Activated CD4-positive, alpha-beta T cell treated with anti-CD3 and anti-CD28 coated beads, Interleukin-2, amount 10 ng/mL, durations not matched to agents 24 days and 14 days (primary cell): Measurements from ENCODE around the gene WDR4. TPM values are rescaled to one million over a fixed set of nuclear protein-coding genes. Genes with fewer than 3 reads are reported as not detected.
"Not testable (repeated sequence)": the region's sequence is repeated elsewhere in the genome, so short reads cannot be mapped to it uniquely, and the experiment has no call there.

Source experiments
- DNase-seq: peaks from one replicate; pipeline ENCODE4 v3.0.0; 2022
- H3K27ac Mint-ChIP-seq: one replicate; pipeline ENCODE4 v1.8.0; 2022; ENCODE audit warnings: mild to moderate bottlenecking, mixed read lengths
- H3K27me3 Mint-ChIP-seq: one replicate; pipeline ENCODE4 v1.8.0; 2022; ENCODE audit warnings: mixed read lengths
- H3K36me3 Mint-ChIP-seq: one replicate; pipeline ENCODE4 v1.8.0; 2022; ENCODE audit warnings: low read depth, mild to moderate bottlenecking, mixed read lengths
- H3K4me1 Mint-ChIP-seq: one replicate; pipeline ENCODE4 v1.8.0; 2021; ENCODE audit warnings: mixed read lengths
- H3K4me3 Mint-ChIP-seq: one replicate; pipeline ENCODE4 v1.8.0; 2022; ENCODE audit warnings: mild to moderate bottlenecking, moderate library complexity, mixed read lengths
- H3K9me3 Mint-ChIP-seq: one replicate; pipeline ENCODE4 v1.8.0; 2021; ENCODE audit warnings: mixed read lengths
- intact Hi-C: fragments of 100-400 bp; cut with micrococcal nuclease; formaldehyde crosslinking; loops from one replicate; pipeline ENCODE4 v1.15.1; 2023
- total RNA-seq: library from RNA; stranded (reverse); gene quantifications from 2 replicates; pipeline ENCODE4 v1.2.3, GENCODE V29; 2022

WDR4 gene, protein sequence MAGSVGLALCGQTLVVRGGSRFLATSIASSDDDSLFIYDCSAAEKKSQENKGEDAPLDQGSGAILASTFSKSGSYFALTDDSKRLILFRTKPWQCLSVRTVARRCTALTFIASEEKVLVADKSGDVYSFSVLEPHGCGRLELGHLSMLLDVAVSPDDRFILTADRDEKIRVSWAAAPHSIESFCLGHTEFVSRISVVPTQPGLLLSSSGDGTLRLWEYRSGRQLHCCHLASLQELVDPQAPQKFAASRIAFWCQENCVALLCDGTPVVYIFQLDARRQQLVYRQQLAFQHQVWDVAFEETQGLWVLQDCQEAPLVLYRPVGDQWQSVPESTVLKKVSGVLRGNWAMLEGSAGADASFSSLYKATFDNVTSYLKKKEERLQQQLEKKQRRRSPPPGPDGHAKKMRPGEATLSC
- total RNA-seq: 73.5 and 75.1 TPM in 2 replicates

DNA sequence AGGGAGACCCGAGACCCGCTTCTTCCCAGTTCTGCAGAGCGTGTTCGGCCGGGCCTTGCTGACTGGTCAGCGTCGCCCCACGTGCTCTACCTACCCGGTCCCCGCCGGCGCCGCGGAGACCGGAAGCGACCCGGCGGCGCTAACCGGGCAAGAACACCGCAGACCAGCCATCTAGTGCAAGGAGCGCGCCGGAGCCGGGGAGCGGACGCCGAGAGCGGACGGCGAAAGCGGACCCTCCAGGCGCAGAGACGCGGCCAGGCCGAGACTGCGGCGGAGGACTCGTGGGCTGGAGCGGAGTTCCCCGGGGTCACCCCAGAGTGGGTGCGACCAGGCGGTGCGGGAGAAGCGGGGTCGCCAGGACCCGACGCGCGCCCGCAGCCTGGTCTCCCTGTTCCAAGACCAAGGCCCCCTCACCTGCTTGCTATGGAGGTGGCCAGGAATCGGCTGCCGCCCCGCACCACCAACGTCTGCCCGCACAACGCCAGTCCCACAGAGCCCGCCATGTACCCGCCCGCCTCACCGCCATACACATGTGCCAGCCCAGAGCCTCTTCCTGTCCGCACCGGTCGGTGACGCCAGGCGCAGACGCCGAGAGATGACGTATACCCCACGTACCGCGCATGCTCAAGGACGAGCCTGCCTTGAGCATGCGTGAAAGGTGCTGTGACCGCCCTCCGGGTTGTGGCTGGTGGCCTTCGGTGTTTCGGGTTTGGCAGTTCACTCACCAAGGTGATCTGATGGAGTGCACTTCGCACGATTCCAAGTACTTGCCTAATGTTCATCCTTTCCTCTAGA, at the start of gene WDR4:
Gene WDR4 (minus strand): TSS at position 547 of the 795 bp plus-strand sequence. CDS start 44 bp downstream, at position 503.
- Mint-ChIP-seq H3K27me3 (peaks cover 2% of the 10 kb centered on the region), H3K9me3 (no peaks in the 10 kb centered on the region), H3K36me3 (peaks cover 37% of the 10 kb centered on the region), H3K4me1 (peaks cover 20% of the 10 kb centered on the region), H3K27ac (peak within 1 kb of the TSS; percentile 96), H3K4me3 (peak within 1 kb of the TSS; percentile 97)
- peak; percentile 100 for DNase-seq
- intact Hi-C loops: loop anchor here (1.0 kb wide), 2 partner anchors 14 to 95 kb away; partner anchors contain the start of genes NDUFV3 and PKNOX1

DNA sequence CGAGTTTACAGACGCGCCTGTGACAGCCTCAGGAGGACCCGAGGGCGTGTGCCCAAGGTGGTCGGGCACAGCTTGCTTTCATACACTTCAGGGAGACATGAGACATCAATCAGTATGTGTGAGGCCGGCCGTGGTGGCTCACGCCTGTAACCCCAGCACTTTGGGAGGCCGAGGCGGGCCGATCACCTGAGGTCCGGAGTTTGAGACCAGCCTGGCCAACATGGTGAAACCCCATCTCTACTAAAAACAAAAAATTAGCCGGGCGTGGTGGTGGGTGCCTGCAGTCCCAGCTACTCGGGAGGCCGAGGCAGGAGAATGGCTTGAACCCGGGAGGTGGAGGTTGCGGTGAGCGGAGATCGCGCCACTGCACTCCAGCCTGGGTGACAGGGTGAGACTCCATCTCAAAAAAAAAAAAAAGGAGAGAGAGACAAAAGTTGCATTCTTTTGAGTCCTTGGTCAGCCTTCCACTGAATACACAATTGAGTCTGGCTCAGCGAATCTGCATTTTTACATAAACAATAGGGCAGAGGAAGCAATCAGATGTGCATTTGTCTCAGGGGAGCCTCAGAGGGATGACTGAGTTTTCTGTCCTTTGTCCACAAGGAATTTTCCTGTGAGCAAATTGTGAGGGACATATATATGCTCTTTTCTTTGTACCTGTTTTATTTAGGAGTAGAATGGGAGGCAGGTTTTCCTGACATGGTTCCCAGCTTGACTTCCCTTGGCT, 48.3 kb upstream of the WDR4 start:
- H3K27ac Mint-ChIP-seq, H3K4me3 Mint-ChIP-seq, H3K9me3 Mint-ChIP-seq, H3K36me3 Mint-ChIP-seq, intact Hi-C loops, DNase-seq, H3K27me3 Mint-ChIP-seq: not testable (repeated sequence)
- peaks cover 22% of the 10 kb centered on the region for H3K4me1 Mint-ChIP-seq

DNA sequence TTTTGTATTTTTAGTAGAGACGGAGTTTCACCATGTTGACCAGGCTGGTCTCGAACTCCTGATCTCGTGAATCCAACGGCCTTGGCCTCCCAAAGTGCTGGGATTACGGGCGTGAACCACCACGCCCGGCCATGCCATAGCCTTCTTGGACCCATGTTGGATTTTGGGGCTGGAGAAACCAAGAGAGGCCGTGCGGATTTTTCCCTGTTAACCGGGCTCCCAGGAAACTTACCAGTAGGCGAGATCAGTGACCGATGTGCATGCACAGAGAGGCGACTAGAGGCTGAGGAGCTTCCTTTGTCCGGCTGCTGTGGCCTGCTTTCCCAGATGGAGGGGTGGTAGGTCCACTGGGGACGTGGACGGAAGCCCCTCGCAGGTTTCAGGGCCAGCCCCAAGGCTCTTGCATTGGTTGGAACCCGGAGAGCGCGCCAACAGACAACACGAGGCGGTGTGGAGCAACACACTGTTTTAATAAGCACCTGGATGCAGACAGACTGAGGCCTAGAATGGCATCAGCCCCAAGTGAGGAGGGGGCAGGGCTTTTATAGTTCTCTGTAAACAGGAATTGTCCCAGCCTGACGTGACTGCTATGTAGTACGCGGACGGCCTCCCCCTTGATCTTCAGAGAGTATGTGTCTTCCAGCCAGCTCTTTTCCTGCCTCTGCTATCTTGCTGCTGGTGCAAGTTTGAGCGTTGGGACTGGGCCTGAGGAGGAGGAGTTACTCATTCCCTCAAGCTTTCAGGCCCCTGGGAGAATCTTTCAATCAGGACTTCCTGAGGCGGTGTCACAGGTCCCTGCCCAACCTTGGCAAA, 46.0 kb upstream of the WDR4 start, which contains the start of gene ERVH48-1:
Gene ERVH48-1 (minus strand): TSS at position 517 of the 813 bp plus-strand sequence. CDS start 6,624 bp downstream, outside the sequence.
- no peaks in the 10 kb centered on the region for H3K36me3 Mint-ChIP-seq
- H3K9me3 Mint-ChIP-seq: no peaks in the 10 kb centered on the region
- peak within 1 kb of the TSS; percentile 75 for H3K4me3 Mint-ChIP-seq
- H3K4me1 Mint-ChIP-seq: peaks cover 22% of the 10 kb centered on the region
- peak within 1 kb of the TSS; percentile 87 for H3K27ac Mint-ChIP-seq
- intact Hi-C loops: no loop called here
- DNase-seq: peak; percentile 71
- H3K27me3 Mint-ChIP-seq: no peaks in the 10 kb centered on the region

DNA sequence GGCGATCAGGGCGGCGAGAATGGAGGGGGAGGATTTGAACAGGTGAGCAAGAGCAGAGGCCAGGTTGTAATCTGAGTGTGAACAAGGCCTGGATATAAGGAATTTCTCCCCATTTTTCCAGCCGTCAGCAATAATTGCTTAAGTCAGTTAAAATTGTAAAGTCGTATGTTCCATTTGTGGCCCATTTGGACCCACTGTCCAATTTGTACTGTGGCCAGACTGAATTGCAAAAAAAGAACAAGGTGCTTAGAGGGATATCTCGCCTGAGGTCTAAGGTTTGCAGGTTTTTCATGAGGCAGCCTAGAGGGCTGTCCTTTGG, 45.1 kb upstream of the WDR4 start:
- no peaks in the 10 kb centered on the region for H3K36me3 Mint-ChIP-seq
- H3K4me1 Mint-ChIP-seq: peaks cover 22% of the 10 kb centered on the region
- H3K4me3 Mint-ChIP-seq: peak overlapping the region; percentile 75
- H3K27ac Mint-ChIP-seq: peak overlapping the region; percentile 87
- intact Hi-C loops: loop anchor here (1.0 kb wide), 1 partner anchor 722 kb away; no protein-coding TSS in a partner anchor
- DNase-seq: no peak
- H3K9me3 Mint-ChIP-seq: no peaks in the 10 kb centered on the region
- H3K27me3 Mint-ChIP-seq: no peaks in the 10 kb centered on the region

DNA sequence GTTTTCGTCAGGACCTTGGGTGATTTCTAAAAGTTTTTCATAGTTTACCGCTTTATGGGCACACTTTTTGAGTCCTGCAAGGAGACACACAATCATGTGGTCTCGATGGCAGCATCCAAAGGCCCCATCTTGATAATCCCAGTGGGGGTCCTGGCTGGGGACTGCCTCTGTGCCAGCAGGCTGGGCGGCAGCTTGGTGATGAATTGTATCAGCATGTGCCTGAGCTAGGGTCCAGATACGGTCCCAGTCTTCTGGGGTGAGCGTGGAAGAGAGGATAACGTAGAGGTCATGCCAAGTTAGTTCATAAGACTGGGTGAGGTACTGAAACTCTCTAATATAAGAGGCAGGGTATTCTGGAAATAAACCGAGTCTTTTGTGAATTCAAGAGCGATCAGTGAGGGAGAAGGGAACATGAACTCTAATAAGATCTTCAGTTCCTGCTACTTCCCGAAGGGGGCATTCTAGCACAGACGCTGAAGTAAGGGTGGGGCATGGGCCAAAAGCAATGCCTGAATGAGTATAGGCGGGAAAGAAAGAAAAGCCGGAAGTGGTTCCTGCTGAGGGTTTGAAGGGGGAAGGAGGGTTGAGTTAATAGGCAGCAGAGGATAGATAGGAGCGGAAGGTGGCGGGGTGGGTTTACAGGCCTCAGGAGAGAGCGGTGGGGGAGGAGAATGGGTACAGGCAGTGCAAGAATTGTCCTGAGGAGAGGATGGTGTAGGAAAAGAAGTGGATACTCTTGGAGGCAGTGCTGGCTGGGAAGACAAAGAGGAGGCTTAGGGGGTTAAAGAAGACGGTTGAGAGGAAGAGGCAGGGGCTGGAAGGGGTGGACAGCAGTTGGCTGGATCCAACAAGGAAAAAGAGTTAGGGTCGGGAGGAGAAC, 44.5 kb upstream of the WDR4 start:
- no peaks in the 10 kb centered on the region for H3K36me3 Mint-ChIP-seq
- peak overlapping the region; percentile 75 for H3K4me3 Mint-ChIP-seq
- H3K27ac Mint-ChIP-seq: peak overlapping the region; percentile 87
- peaks cover 22% of the 10 kb centered on the region for H3K4me1 Mint-ChIP-seq
- no peaks in the 10 kb centered on the region for H3K27me3 Mint-ChIP-seq
- H3K9me3 Mint-ChIP-seq: no peaks in the 10 kb centered on the region
- DNase-seq: peak; percentile 94
- intact Hi-C loops: loop anchor here (1.0 kb wide), 1 partner anchor 723 kb away; no protein-coding TSS in a partner anchor

DNA sequence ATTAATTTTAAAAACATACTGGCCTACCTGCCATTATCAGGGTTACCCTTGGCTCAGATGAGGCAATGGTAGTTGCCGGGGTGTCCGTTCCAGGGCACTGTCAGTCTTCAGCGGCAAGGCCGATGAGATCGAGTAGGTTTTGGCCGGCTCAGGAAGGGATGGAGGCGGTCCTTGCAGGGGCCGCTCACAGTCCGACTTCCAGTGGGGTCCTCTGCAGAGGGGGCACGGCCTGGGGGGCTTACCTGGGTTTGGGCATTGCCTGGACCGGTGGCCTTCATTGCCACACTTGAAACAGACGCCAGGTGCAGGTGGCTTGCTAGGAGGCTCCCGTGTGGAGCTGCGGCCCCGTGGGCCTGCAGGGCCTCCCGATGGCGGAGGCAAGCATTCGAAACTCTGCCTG, 43.6 kb upstream of the WDR4 start:
- Mint-ChIP-seq H3K27ac (no peak overlapping the region), H3K9me3 (no peaks in the 10 kb centered on the region), H3K36me3 (no peaks in the 10 kb centered on the region), H3K4me1 (peaks cover 22% of the 10 kb centered on the region), H3K4me3 (no peak overlapping the region), H3K27me3 (no peaks in the 10 kb centered on the region)
- intact Hi-C loops: no loop called here
- DNase-seq: no peak

DNA sequence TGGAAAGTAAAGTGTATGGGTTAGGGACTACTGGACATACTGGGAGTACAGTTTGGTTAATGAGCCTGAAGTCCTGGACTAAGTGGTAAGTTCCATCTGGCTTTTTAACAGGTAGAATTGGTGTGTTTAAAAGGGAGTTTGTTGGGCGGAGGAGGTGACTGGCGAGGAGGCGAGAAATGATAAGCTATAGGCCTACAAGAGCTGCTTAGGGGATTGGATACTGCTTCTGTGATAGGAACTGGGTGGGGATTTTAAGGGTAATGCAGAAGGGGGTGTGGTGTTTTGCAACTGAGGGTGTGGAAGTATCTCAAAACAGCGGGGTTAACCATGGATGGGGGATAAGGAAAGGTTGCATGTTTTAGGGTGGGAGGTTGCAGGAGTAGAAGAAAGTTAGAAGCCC, 42.6 kb upstream of the WDR4 start:
- intact Hi-C loops: no loop called here
- Mint-ChIP-seq H3K27me3 (no peaks in the 10 kb centered on the region), H3K36me3 (no peaks in the 10 kb centered on the region), H3K4me3 (no peak overlapping the region), H3K4me1 (peaks cover 22% of the 10 kb centered on the region), H3K27ac (no peak overlapping the region), H3K9me3 (no peaks in the 10 kb centered on the region)
- no peak for DNase-seq

DNA sequence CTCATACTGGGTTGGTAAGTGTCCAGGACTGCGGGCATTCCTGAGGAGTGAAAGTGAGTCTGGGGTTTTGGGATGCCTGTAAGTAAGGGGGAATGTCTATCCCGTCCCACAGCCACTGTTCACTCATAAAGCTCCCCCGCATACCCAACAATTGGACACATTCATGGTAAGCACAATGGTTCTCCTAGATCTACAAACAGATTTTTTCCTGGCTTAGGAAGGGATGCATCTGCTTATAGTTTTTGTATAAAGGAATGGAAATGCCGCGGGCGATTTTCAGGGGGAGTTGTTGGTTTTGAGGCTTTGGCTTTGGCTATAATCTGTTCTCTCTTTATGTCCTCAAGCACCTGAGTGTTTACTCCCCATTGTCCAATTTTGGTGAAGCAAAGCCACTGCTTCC, 39.0 kb upstream of the WDR4 start:
- peaks cover 2% of the 10 kb centered on the region for H3K4me1 Mint-ChIP-seq

DNA sequence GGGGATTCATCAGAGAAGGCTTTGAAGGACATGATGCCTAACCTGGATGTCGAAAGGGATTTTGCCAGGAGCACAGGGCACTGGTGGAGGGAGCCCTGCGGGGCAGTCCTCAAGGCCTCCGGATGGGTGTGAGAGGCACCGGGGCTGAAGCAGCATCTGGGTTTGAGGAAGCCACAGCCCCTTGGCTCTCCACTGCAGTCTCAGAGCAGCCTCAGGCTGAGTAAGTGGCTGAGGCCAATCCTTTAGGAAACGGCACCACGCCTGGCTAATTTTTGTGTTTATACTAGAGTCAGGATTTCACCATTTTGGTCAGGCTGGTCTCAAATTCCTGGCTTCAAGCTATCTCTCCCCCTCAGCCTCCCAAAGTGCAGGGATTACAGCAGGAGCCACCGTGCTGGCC, 34.1 kb upstream of the WDR4 start:
- H3K27me3 Mint-ChIP-seq: no peaks in the 10 kb centered on the region
- no peaks in the 10 kb centered on the region for H3K4me1 Mint-ChIP-seq
- no peak overlapping the region for H3K27ac Mint-ChIP-seq
- H3K9me3 Mint-ChIP-seq: no peaks in the 10 kb centered on the region
- H3K4me3 Mint-ChIP-seq: no peak overlapping the region
- no peak for DNase-seq
- intact Hi-C loops: no loop called here
- H3K36me3 Mint-ChIP-seq: peaks cover 15% of the 10 kb centered on the region

More for the DNA sequence above, 39.0 kb upstream of the WDR4 start:
- DNase-seq: no peak
- Mint-ChIP-seq H3K9me3 (no peaks in the 10 kb centered on the region), H3K4me3 (no peak overlapping the region), H3K27ac (no peak overlapping the region), H3K27me3 (no peaks in the 10 kb centered on the region), H3K36me3 (peaks cover 1% of the 10 kb centered on the region)
- intact Hi-C loops: no loop called here

DNA sequence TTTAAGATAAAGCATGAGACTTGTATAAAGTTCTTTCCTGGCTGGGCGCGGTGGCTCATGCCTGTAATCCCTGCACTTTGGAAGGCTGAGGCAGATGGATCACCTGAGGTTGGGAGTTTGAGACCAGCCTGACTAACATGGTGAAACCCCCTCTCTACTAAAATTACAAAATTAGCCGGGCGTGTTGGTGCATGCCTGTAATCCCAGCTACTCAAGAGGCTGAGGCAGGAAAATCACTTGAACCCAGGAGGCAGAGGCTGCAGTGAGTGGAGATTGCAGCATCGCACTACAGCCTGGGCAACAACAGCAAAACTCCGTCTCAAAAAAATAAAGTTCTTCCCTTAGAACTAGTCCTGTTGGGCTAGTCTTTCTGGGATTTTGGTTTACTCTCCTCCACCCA, 32.6 kb upstream of the WDR4 start:
- H3K36me3 Mint-ChIP-seq: peaks cover 18% of the 10 kb centered on the region
- H3K27me3 Mint-ChIP-seq, intact Hi-C loops, DNase-seq, H3K4me1 Mint-ChIP-seq, H3K27ac Mint-ChIP-seq, H3K9me3 Mint-ChIP-seq, H3K4me3 Mint-ChIP-seq: not testable (repeated sequence)

DNA sequence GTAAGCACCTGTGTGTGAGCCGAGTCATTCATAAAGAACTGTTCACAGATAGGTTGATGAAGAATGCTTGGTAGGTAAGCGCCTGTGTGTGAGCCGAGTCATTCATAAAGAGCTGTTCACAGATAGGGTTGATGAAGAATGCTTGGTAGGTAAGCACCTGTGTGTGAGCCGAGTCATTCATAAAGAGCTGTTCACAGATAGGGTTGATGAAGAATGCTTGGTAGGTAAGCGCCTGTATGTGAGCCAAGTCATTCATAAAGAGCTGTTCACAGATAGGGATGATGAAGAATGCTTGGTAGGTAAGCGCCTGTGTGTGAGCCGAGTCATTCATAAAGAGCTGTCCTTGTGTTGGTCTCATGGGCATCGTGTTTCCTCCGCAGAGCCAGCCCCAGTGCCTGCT, 29.1 kb upstream of the WDR4 start:
- H3K27me3 Mint-ChIP-seq, H3K27ac Mint-ChIP-seq, intact Hi-C loops, H3K4me1 Mint-ChIP-seq, H3K9me3 Mint-ChIP-seq, H3K4me3 Mint-ChIP-seq, DNase-seq: not testable (repeated sequence)
- H3K36me3 Mint-ChIP-seq: peaks cover 34% of the 10 kb centered on the region

DNA sequence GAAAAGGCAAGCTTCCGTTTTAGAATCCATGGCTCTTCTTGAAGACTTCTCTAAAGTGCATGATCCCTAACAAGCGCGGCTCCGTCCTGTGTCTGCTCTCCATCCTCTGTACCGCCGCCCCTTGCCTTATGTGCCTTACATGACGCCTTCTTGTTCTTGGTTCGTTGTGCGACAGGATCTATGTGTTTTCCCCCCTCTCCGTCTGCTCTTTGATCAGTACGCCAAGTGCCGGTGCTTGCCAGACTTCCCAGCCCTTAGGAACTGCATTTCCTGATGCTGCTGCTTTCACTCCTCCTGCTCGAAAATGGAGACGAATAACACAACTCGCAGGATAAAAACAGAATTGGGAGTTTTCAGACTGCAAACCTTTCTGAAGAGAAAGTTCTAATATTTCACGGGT, 26.9 kb upstream of the WDR4 start:
- Mint-ChIP-seq H3K9me3 (no peaks in the 10 kb centered on the region), H3K4me1 (peaks cover 3% of the 10 kb centered on the region), H3K4me3 (no peak overlapping the region), H3K27ac (no peak overlapping the region), H3K27me3 (no peaks in the 10 kb centered on the region), H3K36me3 (peaks cover 36% of the 10 kb centered on the region)
- intact Hi-C loops: no loop called here
- DNase-seq: no peak
